ENCODE measurements around the gene BST1.

BST1 gene

GRCh38 chr4:15702941-15703403 is at the start of gene BST1:
Gene BST1, plus strand, starts transcription at chr4:15703065. Its CDS starts 80 bp downstream, at chr4:15703145.
- peak; percentile 37 to 38 for DNase-seq

GRCh38 chr4:15653420-15653819 is 49.4 kb upstream of the BST1 start:
- DNase-seq: no peak

- no peak for DNase-seq
Observed at GRCh38 chr4:15653864-15654592, 48.8 kb upstream of the BST1 start.

- DNase-seq: peak; percentile 31
Observed at GRCh38 chr4:15654593-15655222, 48.2 kb upstream of the BST1 start.

GRCh38 chr4:15655223-15656037 is 47.4 kb upstream of the BST1 start, which contains the start of gene FBXL5:
Gene FBXL5, minus strand, starts transcription at chr4:15655357. Its CDS starts 70 bp downstream, at chr4:15655287.
- DNase-seq: peak; percentile 69 to 78

- DNase-seq: no peak
Observed at GRCh38 chr4:15656038-15656470, 46.8 kb upstream of the BST1 start.

GRCh38 chr4:15657366-15657765 is 45.5 kb upstream of the BST1 start:
- no peak for DNase-seq

- DNase-seq: no peak
Observed at GRCh38 chr4:15658136-15658770, 44.6 kb upstream of the BST1 start.

GRCh38 chr4:15658781-15659180 is 44.1 kb upstream of the BST1 start:
- DNase-seq: no peak

- no peak for DNase-seq
Observed at GRCh38 chr4:15659768-15660570, 42.9 kb upstream of the BST1 start.

GRCh38 chr4:15665753-15666365 is 37.0 kb upstream of the BST1 start:
- DNase-seq: no peak

- DNase-seq: no peak
Observed at GRCh38 chr4:15667006-15667405, 35.9 kb upstream of the BST1 start.

- DNase-seq: no peak
Observed at GRCh38 chr4:15668566-15669435, 34.1 kb upstream of the BST1 start.

GRCh38 chr4:15670576-15670975 is 32.3 kb upstream of the BST1 start:
- DNase-seq: no peak

GRCh38 chr4:15672101-15672500 is 30.8 kb upstream of the BST1 start:
- DNase-seq: no peak

GRCh38 chr4:15673337-15673736 is 29.5 kb upstream of the BST1 start:
- DNase-seq: no peak

- no peak for DNase-seq
Observed at GRCh38 chr4:15674046-15674445, 28.8 kb upstream of the BST1 start.

- DNase-seq: no peak
Observed at GRCh38 chr4:15674926-15675325, 27.9 kb upstream of the BST1 start.

- no peak for DNase-seq
Observed at GRCh38 chr4:15675356-15675755, 27.5 kb upstream of the BST1 start.

- DNase-seq: no peak
Observed at GRCh38 chr4:15676039-15676438, 26.8 kb upstream of the BST1 start.

- DNase-seq: no peak
Observed at GRCh38 chr4:15676899-15677298, 26.0 kb upstream of the BST1 start.
